GM21381 (cell line): ENCODE results near the gene SLC25A42.
"Not testable (repeated sequence)": the region's sequence is repeated elsewhere in the genome, so short reads cannot be mapped to it uniquely, and the experiment has no call there.

Experiments used
- ATAC-seq: cut with Tn5 transposase; IDR thresholded peaks from one replicate; pipeline ENCODE4 v1.9.1; 2021; ENCODE audit warnings: mild to moderate bottlenecking, moderate library complexity; ENCODE audit not compliant: unreplicated experiment

Gene SLC25A42

GRCh38 chr19:19063183-19064097 lies at the start of gene SLC25A42:
SLC25A42 (plus strand) TSS chr19:19063994; CDS start chr19:19096125, 32,131 bp downstream.
- peak; percentile 89 for ATAC-seq

- no peak for ATAC-seq
Measured at GRCh38 chr19:19021115-19021514, 42.7 kb upstream of the SLC25A42 start.

GRCh38 chr19:19022380-19022961 lies 41.3 kb upstream of the SLC25A42 start:
- no peak for ATAC-seq

- not testable (repeated sequence) for ATAC-seq
Measured at GRCh38 chr19:19023376-19023775, 40.4 kb upstream of the SLC25A42 start.

GRCh38 chr19:19025861-19026260 lies 37.9 kb upstream of the SLC25A42 start:
- ATAC-seq: no peak

- no peak for ATAC-seq
Measured at GRCh38 chr19:19026299-19026971, 37.4 kb upstream of the SLC25A42 start.

GRCh38 chr19:19027228-19027627 lies 36.6 kb upstream of the SLC25A42 start:
- ATAC-seq: no peak

GRCh38 chr19:19028526-19028925 lies 35.3 kb upstream of the SLC25A42 start:
- ATAC-seq: no peak

- no peak for ATAC-seq
Measured at GRCh38 chr19:19031891-19032290, 31.9 kb upstream of the SLC25A42 start.

GRCh38 chr19:19032420-19033175 lies 31.2 kb upstream of the SLC25A42 start:
- ATAC-seq: peak; percentile 6

GRCh38 chr19:19033176-19033425 lies 30.7 kb upstream of the SLC25A42 start:
- no peak for ATAC-seq

- peak; percentile 70 for ATAC-seq
Measured at GRCh38 chr19:19033426-19034203, 30.2 kb upstream of the SLC25A42 start, which contains the start of the genes ARMC6 and SUGP2. ARMC6 (plus strand) TSS chr19:19033603; CDS start chr19:19034210, 607 bp downstream. SUGP2 (minus strand) TSS chr19:19033517; CDS start chr19:19031071, 2,446 bp downstream.

- no peak for ATAC-seq
Measured at GRCh38 chr19:19034204-19034624, 29.6 kb upstream of the SLC25A42 start.

- ATAC-seq: no peak
Measured at GRCh38 chr19:19039901-19040300, 23.9 kb upstream of the SLC25A42 start.

GRCh38 chr19:19040417-19040816 lies 23.4 kb upstream of the SLC25A42 start:
- no peak for ATAC-seq

GRCh38 chr19:19042732-19043280 lies 21.0 kb upstream of the SLC25A42 start:
- ATAC-seq: no peak

GRCh38 chr19:19043481-19043880 lies 20.3 kb upstream of the SLC25A42 start:
- no peak for ATAC-seq

GRCh38 chr19:19043881-19044280 lies 19.9 kb upstream of the SLC25A42 start:
- no peak for ATAC-seq

GRCh38 chr19:19049406-19049805 lies 14.4 kb upstream of the SLC25A42 start:
- no peak for ATAC-seq

GRCh38 chr19:19050104-19050503 lies 13.7 kb upstream of the SLC25A42 start:
- ATAC-seq: no peak
